T47D (cell line): ENCODE data around the gene TBCK.

Experiments
- DNase-seq, 2 experiments: peaks; one replicate each; pipeline versions ENCODE4 v3.0.0 to v3.0.0-alpha.2; 2011 to 2012; ENCODE audit warnings: low read depth in 1 of 2, low spot score in 1 of 2
- JUND ChIP-seq: IDR thresholded peaks from 2 replicates; pipeline ENCODE4 v1.6.1; 2012; ENCODE audit warnings: low read depth
- in situ Hi-C: cut with HindIII; loops from 2 replicates; pipeline ENCODE4 v1.10.0; 2016; ENCODE audit warnings: low sequenced_read_pairs, low pct_unique_long_range_greater_than_20kb

Gene TBCK

GRCh38 chr4:106034220-106034619 is 281.8 kb downstream of the TBCK start:
- in situ Hi-C loops: no loop called here
- DNase-seq: no peak
- no peak for TF ChIP-seq JUND

GRCh38 chr4:106033469-106033868 is 282.5 kb downstream of the TBCK start:
- in situ Hi-C loops: no loop called here
- DNase-seq: no peak
- TF ChIP-seq JUND: no peak

GRCh38 chr4:106032851-106033286 is 283.1 kb downstream of the TBCK start:
- DNase-seq: no peak
- in situ Hi-C loops: no loop called here
- no peak for TF ChIP-seq JUND

GRCh38 chr4:106022454-106022853 is 293.6 kb downstream of the TBCK start:
- no peak for DNase-seq
- in situ Hi-C loops: no loop called here
- TF ChIP-seq JUND: no peak

GRCh38 chr4:106021737-106022410 is 294.1 kb downstream of the TBCK start:
- in situ Hi-C loops: no loop called here
- no peak for TF ChIP-seq JUND

GRCh38 chr4:106019771-106020170 is 296.2 kb downstream of the TBCK start:
- no peak for DNase-seq
- no peak for TF ChIP-seq JUND
- in situ Hi-C loops: no loop called here

More at GRCh38 chr4:106021737-106022410, 294.1 kb downstream of the TBCK start:
- DNase-seq: no peak

- no peak for TF ChIP-seq JUND
- DNase-seq: no peak
- in situ Hi-C loops: no loop called here
Observed at GRCh38 chr4:106017975-106018374, 298.0 kb downstream of the TBCK start.

- DNase-seq: no peak
- in situ Hi-C loops: no loop called here
- no peak for TF ChIP-seq JUND
Observed at GRCh38 chr4:106011387-106011786, 304.6 kb downstream of the TBCK start.

- no peak for TF ChIP-seq JUND
- in situ Hi-C loops: no loop called here
- DNase-seq: no peak
Observed at GRCh38 chr4:106010761-106011160, 305.2 kb downstream of the TBCK start.

GRCh38 chr4:106002994-106003393 is 313.0 kb downstream of the TBCK start:
- no peak for DNase-seq
- in situ Hi-C loops: no loop called here
- no peak for TF ChIP-seq JUND

GRCh38 chr4:105998171-105999063 is 317.6 kb downstream of the TBCK start:
- in situ Hi-C loops: no loop called here
- TF ChIP-seq JUND: no peak
- no peak for DNase-seq

- TF ChIP-seq JUND: no peak
- no peak for DNase-seq
Observed at GRCh38 chr4:105996845-105997244, 319.2 kb downstream of the TBCK start.

GRCh38 chr4:105994841-105995501 is 321.0 kb downstream of the TBCK start:
- no peak for TF ChIP-seq JUND
- in situ Hi-C loops: no loop called here
- DNase-seq: no peak

More at GRCh38 chr4:105996845-105997244, 319.2 kb downstream of the TBCK start:
- in situ Hi-C loops: no loop called here
